NCI-H82 treated with DMSO at 0.1 percent for 48 hours (cell line): ENCODE data around the gene DNALI1.

Experiments
- DNase-seq: peaks from one replicate; lab custom pipeline; 2025; ENCODE audit not compliant: unreplicated experiment; lab: John Stamatoyannopoulos, UW

Gene DNALI1

GRCh38 chr1:37601441-37601840 lies 44.7 kb downstream of the DNALI1 start:
- DNase-seq = no peak

GRCh38 chr1:37602750-37603694 lies 46.3 kb downstream of the DNALI1 start:
- DNase-seq = peak; percentile 48

- no peak for DNase-seq
Observed at GRCh38 chr1:37605061-37605650, 48.4 kb downstream of the DNALI1 start.

- no peak for DNase-seq
Observed at GRCh38 chr1:37605806-37606474, 49.2 kb downstream of the DNALI1 start.

- no peak for DNase-seq
Observed at GRCh38 chr1:37606481-37607263, 49.9 kb downstream of the DNALI1 start.

GRCh38 chr1:37609002-37609401 lies 52.3 kb downstream of the DNALI1 start:
- no peak for DNase-seq

- no peak for DNase-seq
Observed at GRCh38 chr1:37609994-37610393, 53.3 kb downstream of the DNALI1 start.

GRCh38 chr1:37612186-37612585 lies 55.4 kb downstream of the DNALI1 start:
- no peak for DNase-seq

GRCh38 chr1:37614105-37614504 lies 57.4 kb downstream of the DNALI1 start:
- DNase-seq = no peak

- no peak for DNase-seq
Observed at GRCh38 chr1:37616330-37616729, 59.6 kb downstream of the DNALI1 start.
